WTC11 (cell line): Measurements from ENCODE around the gene PACSIN1.

Source experiments
- JUN ChIP-seq: sonication (generic); formaldehyde crosslinking; IDR thresholded peaks from 2 replicates; pipeline ENCODE4 v1.8.0; 2023; ENCODE audit warnings: mild to moderate bottlenecking, missing genetic modification reagents
- NR3C1 ChIP-seq: sonication (generic); formaldehyde crosslinking; conservative IDR thresholded peaks from 2 replicates; pipeline ENCODE4 v1.8.1; 2023; ENCODE audit warnings: low read depth, mild to moderate bottlenecking, missing genetic modification reagents
- SP1 ChIP-seq: sonication (generic); formaldehyde crosslinking; conservative IDR thresholded peaks from 2 replicates; pipeline ENCODE4 v1.8.1; 2022; ENCODE audit warnings: missing genetic modification reagents
- TF ChIP-seq, protein P1 (sequence below): sonication (generic); formaldehyde crosslinking; IDR thresholded peaks from 2 replicates; pipeline ENCODE4 v1.8.1; 2023; ENCODE audit warnings: mild to moderate bottlenecking, missing genetic modification reagents, moderate library complexity

DNA sequence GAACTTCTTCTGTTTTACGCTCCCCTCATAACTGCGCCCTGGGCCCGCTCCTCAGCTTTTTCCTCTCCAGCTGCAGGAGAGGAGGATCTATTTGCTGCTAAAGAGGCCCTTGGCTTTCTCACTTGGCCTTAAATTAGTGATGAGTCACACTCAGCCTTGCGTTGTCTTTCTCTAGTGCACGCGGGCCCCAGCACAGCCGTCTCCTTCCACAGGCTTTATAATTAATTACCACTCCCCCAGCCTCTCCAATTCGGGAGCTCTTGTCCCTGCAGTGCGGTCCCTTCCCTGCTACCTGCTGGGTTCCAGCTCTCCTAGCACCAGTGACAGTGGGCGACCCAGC lies 25.2 kb downstream of the PACSIN1 start:
- TF ChIP-seq SP1 (CRISPR knock-in tag): no peak
- TF ChIP-seq, protein P1, sequence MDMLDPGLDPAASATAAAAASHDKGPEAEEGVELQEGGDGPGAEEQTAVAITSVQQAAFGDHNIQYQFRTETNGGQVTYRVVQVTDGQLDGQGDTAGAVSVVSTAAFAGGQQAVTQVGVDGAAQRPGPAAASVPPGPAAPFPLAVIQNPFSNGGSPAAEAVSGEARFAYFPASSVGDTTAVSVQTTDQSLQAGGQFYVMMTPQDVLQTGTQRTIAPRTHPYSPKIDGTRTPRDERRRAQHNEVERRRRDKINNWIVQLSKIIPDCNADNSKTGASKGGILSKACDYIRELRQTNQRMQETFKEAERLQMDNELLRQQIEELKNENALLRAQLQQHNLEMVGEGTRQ (CRISPR knock-in tag): no peak
- TF ChIP-seq NR3C1 (CRISPR knock-in tag): no peak
- no peak for TF ChIP-seq JUN (CRISPR knock-in tag)
